GM12878 (cell line): Measurements from ENCODE around the gene NLN.

ENCODE experiments used
- EGR1 ChIP-seq, 2 experiments: IDR thresholded peaks; 1 replicate in 1 of 2; 2 replicates in 1 of 2; pipeline ENCODE4 v1.6.1; 2011 to 2012; ENCODE audit warnings: low read depth in 2 of 2, low read length in 2 of 2, borderline replicate concordance in 1 of 2, mild to moderate bottlenecking in 1 of 2, moderate library complexity in 1 of 2
- EP300 ChIP-seq, 2 experiments: fragments of 150-350 bp in 1 of 2; IDR thresholded peaks; 2 replicates each; pipeline ENCODE4 v1.6.1; 2011 to 2012; ENCODE audit warnings: low read depth in 2 of 2, low read length in 2 of 2, borderline replicate concordance in 1 of 2, improper control_type of control experiment in 1 of 2, inconsistent platforms in 1 of 2; ENCODE audit not compliant: control insufficient read depth in 1 of 2
- MXI1 ChIP-seq: fragments of 150-350 bp; IDR thresholded peaks from 2 replicates; pipeline ENCODE4 v1.6.1; 2011; ENCODE audit warnings: low read depth, mild to moderate bottlenecking, inconsistent platforms, low read length, improper control_type of control experiment
- POLR2AphosphoS5 ChIP-seq: IDR thresholded peaks from 2 replicates; pipeline ENCODE4 v1.6.1; 2011; ENCODE audit warnings: mild to moderate bottlenecking, low read length, inconsistent platforms
- TAF1 ChIP-seq: IDR thresholded peaks from 2 replicates; pipeline ENCODE4 v1.6.1; 2011; ENCODE audit warnings: mild to moderate bottlenecking, low read depth, low read length, borderline replicate concordance

GRCh38 chr5:65861830-65862241 lies 139.8 kb downstream of the NLN start:
- TF ChIP-seq EGR1 (IDR thresholded peaks at IDR 0.05; ENCODE audit: borderline replicate concordance in 1 of 2, low read depth in 2 of 2, low read length in 2 of 2) (no peak), EP300 (IDR thresholded peaks at IDR 0.05; ENCODE audit: borderline replicate concordance in 1 of 2, control insufficient read depth in 1 of 2, low read depth in 2 of 2, low read length in 2 of 2) (no peak), POLR2AphosphoS5 (no peak), TAF1 (no peak), MXI1 (no peak)
